GM21526 (cell line): ENCODE results near the gene TST.

Source experiments
- ATAC-seq: cut with Tn5 transposase; IDR thresholded peaks from one replicate; pipeline ENCODE4 v1.9.1; 2021; ENCODE audit warnings: moderate library complexity; ENCODE audit not compliant: unreplicated experiment, low FRiP score

Gene TST

DNA sequence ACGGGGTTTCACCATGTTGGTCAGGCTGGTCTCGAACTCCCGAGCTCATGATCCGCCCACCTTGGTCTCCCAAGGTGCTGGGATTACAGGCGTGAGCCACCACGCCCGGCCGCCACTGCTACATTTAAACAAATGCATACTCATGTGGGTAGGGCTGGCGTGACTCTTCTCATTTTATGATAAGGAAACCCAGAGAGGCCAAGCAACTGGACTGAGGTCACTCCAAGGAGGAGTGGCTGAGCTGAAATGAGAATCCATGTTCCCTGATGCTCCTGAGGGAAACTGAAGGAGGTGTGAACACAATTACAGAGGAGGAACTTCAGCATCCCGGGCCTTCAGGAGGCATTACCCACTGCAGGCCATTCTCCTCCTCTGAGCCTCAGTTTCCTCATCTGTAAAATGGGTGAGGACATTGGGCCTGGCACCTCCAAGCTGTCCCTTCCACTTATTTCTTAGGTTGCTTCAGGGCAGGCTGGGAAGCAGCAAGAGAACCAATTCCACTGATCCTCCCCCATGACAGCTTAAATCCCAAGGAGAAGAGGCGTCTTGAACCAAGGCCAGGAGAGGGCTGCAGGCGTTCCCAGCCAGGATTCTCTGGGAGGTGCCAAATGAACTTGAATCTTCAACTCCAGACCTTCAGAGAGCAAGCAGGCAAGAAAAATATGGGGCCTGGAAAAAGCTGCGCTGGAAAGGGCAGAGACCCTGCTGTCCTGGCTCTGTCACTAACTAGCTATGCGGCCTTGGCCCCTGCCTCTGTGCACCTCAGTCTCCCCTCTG is 2.9 kb downstream of the TST start:
- ATAC-seq = no peak

- no peak for ATAC-seq
These were observed 3.7 kb downstream of the TST start for GRCh38 chr22:37015587-37015878.

DNA sequence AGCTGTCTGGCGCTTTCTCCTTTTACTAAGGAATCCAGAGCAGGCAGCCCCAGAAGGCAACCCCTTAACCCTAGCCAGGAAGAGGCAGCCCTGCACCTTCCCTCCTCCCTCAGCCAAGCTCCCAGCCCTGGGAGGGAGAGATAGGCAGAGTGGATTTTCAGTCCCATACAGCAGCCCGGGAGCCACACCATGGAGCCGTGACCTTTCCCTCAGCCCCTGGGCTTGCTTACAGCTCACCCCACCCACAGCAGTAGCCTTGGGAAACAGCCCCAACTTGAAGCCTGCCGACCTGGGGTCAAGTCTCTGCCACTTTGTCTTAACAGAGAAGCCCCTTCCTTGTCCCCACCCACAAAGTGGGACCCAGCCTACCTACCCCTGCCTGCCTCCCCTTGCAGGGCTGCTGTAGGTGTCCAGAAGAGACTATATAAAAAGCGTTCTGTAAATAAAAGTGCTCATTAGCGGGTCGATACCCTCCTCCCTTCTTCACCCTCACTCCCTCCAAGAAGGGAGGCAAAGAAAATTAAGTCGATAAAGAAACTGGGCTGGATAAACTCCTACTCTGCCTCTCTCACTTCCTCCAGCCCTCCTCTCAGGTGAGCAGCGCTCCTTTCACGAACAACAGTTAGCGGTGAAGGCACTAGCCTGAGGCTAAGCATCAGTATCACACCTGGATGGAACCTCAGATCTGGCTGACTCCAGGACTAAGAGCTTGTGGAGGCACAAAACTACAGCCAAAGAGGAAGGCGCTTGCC is 4.2 kb downstream of the TST start:
- ATAC-seq = no peak

GRCh38 chr22:37014415-37014806 is 4.8 kb downstream of the TST start:
- no peak for ATAC-seq

GRCh38 chr22:37012956-37013355 is 6.3 kb downstream of the TST start:
- no peak for ATAC-seq

GRCh38 chr22:37012262-37012904 is 6.9 kb downstream of the TST start:
- ATAC-seq = no peak

DNA sequence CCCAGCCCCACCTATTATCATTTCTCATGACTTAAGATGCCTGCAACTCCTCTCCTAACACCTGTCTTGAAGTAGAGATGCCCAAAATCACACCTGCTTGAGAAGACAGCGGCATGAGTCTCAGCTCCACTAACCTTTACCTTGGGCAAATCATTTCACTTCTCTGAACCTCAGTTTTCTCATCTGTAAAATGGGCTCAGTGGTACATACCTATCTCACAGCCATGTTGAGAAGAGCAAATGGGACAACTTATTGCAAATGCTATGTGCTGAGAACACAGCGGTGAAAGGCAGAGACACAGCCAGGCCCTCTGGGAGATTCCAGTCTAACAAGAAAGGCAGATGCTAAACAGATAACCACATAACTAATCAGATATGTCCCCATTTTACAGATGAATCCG is 7.8 kb downstream of the TST start:
- no peak for ATAC-seq

DNA sequence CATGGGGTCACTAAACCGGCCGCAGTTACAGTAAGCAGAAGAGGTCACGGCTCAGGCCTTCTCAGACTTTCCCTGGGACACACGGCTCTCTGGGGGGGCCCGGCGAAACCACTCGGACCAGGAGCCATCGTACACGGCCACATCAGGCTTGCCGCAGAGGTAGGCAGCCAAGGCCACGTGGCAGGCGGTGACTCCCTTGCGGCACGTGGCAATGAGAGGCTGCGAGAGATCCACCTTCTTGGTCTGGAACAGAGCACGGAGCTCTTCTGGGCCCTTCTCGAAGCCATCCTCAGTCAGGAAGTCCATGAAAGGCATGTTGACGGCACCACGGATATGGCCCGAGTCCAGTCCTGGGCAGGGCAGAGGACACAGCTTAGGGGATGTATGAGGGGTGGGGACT is 8.3 kb downstream of the TST start:
- ATAC-seq = no peak

DNA sequence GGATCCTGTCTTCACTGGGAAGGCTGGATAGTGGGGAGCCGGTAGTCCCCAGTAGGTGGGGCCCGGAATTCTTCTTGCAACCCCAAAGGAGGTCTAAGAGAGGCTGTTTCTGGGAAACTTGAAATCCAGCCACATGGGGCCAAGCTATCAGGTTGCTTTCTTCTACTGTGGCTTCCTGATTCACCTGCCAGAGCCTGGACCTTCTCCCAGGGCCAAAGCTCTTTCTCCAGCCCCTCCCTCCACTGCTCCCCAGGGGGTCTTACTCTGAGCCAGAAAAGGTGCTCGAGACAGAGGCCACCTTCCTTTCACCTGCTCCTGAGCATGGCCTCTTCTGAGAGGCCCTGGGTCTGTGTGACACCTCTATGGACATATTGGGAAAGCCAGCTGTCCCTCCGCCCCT is 9.1 kb downstream of the TST start:
- ATAC-seq = no peak

- no peak for ATAC-seq
These were observed 9.8 kb downstream of the TST start for GRCh38 chr22:37009490-37009889.

DNA sequence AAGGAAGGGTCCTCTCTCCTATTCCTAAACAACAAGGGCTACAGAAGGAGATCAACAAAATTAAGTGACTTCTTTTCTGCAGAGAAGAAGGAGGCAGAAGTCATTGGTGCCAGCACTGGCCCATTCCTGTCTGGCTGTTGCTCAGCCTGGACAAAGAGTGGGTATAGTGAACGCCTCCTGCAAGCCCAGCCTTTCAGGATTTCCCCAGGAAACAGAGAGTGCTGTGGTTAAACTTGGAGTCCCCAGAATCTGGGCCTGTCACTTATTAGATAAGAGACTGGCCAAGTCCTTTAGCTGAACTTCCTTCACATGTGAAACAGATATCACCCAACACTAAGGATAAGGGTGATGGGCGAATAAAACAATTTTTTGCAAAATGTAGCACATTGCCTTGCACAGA is 10.9 kb downstream of the TST start:
- no peak for ATAC-seq

GRCh38 chr22:37007651-37008050 is 11.6 kb downstream of the TST start:
- ATAC-seq = no peak

DNA sequence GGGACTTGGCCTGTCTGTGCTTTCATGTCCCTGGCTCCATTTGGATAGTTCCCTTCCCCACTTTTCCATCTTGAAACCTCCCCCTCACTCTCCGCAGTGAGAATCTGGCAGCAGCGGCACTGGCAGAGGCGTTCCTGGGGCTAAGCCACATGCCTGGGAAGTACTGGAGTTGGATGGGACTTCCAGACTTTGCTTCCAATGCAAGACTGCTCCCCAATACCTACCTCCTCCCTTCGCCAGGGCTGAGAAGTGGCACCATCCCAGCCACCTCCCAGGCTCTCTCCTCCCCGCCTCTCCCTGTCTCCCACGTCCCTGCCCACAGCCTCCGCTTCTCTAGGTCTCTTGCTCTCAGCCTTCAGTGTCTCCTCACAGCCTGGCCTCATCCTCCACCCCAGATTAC is 16.6 kb downstream of the TST start:
- no peak for ATAC-seq

DNA sequence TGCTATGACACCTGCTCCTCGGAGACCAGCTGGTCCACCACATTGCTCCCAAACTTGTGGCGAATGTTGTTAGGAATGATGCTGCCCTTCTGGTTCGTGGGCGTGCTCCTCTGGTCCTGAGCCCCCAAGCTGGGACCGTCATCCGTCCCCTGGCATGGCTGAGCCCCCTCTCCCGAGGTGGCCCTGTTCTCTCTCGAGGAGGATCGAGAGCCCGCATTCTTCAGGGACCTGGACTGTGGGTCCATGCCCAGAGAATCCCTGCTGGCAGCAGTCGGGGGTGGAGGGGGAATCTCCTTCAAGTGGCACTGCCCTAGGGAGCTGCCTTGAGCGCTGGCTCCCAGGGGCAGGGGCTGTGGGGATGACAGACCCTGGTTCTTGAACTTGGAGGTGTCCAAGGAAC is 17.4 kb downstream of the TST start:
- no peak for ATAC-seq

DNA sequence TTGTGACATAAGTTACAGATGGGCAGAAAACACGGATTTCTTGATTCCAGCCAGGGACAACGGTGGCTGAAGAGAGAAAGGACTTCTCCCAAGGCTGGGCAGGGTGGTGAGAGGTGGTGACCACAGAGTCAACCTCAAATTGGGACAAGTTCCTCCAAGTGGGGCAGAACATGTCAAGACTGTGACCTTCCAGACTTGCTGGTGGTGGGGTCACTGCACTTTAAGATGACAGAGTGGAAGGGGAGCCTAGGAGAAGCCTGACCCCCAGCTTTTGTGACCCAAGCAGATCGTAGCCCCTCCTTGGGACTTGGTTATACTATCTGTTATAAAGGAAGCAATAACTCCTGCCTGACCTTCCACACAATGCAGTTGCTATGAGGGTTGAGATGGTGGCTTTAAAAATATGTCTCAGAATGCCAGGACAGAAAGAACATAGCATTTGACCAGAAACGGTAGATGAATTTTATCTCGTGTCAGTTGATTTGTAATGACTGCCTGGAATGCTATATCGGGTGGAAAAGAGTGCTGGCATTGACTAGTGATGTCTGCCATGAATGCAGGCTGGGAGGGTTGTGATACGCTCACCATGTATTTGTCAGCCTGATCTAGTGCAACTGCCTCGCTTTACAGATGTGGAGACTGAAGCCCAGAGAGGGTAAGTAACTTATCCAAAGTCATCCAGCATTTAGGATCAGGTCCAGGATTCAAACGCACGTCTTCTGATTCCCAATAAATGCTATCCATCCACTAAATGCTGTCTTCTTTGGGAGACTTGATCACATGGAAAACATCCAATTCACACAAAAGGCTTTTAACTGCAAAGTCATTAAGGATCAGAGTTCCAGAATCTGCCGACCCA is 18.3 kb downstream of the TST start:
- ATAC-seq = no peak

DNA sequence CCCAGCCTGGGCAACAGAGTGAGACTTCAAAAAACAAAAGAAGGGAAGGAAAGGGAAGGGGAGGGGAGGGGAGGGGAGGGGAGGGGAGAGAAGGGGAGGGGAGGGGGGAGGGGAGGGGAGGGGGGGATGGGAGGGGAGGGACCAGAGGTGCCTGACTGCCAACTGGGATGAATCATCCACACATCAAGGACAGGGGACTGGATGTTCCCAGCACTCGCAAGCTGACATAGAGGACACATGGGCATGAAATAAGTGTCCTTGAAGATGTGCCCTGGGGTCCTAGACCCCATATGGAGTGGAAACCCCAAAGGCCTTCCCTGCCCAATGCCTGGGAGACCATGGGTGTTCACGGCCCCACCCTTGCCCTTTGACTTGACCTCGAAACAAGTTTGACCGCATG is 19.8 kb downstream of the TST start:
- ATAC-seq = no peak

DNA sequence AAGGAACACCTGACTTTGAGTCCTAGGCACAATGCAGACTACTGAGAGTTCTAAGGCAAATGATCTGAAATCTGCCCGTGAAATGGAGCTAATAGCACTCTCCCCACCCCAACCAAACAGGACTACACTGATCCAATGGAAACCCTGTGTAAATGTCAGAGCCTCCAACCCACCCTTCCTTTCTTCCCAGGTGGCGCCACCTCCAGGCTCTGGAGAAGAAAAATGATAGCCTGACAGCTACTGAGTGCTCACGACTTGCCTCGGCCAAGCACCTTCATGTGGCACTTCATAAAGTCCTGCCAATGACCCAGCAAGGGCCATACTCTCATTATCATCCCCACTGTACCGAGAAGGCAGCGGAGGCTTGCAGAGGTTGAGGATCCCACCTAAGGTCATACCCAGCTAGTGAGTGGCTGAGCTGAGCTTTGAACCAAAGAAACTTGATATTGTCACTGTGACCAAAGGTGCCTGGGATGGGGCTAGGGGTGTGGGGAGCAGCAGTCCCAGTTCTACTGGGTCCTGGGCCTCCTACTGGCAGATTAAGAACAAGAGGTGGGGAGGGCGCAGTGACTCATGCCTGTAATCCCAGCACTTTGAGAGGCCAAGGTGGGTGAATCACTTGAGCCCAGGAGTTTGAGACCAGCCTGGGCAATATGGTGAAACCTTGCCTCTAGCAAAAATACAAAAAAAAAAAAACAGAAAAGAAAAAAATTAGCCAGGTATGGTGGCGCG is 20.5 kb downstream of the TST start:
- no peak for ATAC-seq

DNA sequence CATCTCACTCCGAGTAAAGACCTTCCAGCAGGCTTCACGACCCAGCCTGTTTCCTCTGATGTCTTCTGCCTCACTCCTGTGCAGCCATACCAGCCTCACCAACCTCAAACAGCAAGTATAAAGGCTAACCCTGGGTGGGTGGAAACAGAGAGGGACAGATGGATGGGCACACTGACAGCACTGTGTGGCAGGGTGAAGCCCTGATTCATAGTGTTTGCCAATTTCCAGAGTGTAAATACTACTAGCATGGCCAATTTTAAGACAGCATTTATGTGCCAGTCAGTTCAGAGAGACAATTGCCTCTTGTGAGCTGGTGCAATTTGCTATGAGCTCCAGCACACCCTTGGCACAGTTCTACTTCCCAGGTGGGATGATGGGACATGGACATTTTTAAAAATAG is 21.5 kb downstream of the TST start:
- no peak for ATAC-seq

DNA sequence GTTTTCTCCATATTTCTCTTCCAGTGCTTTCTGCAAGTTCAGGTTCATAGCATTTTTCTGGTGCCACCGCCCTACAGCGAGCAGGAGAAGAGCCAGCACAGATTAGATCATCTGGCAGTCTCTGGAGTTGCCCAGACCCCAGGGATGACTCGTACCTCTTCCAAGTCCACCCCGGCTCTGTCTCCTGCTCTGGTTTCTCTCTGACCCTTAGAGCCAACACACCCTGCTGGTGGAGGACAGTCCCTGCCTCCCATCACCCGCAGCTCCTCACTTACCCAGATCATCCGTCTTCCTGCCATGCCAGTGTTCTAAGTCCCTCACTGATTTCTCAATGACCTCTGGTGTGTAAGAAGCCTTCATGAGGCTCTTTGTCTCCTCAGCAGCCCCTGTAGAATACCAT is 28.0 kb downstream of the TST start:
- no peak for ATAC-seq

DNA sequence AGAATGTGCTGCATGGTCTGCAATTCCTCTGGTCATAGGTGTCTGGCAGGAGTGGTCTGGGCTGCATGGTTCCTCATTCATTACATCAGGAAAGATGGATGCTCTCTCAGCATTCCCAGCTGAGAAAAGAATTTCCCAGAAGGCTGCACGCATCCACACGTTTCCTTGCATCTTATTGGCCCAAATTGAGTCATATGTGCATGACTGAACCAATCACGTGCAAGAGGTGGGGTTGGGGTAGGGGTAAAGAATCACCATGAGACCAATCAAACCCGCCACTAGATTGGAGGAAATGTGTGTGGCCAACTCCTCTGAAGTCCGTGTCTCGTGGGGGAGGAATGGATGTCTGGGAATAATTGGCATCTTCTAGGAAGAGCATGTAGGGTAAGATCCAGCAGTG is 28.8 kb downstream of the TST start:
- no peak for ATAC-seq
